HUDEP-2 (cell line): ENCODE measurements around the gene HLA-DQA1.
"Not testable (repeated sequence)": the region's sequence is repeated elsewhere in the genome, so short reads cannot be mapped to it uniquely, and the experiment has no call there.

Experiments
- DNase-seq, 76 experiments: peaks; one replicate each; lab custom pipeline; 2025; ENCODE audit not compliant: unreplicated experiment in 76 of 76; lab: John Stamatoyannopoulos, UW

The HLA-DQA1 gene

DNA sequence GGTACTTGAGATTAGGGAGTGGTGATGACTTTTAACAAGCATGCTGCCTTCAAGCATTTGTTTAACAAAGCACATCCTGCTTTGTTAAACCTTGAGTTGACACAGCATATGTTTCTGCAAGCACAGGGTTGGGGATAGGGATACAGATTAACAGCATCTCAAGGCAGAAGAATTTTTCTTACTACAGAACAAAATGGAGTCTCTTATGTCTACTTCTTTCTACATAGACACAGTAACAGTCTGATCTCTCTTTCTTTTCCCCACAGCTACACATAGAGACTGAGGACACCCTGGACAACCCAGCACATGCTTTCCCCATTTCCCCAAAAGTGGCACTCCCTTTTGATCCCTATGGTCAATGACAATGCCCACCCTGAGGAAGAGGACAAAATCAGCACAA lies 20.6 kb downstream of the HLA-DQA1 start:
- DNase-seq: not testable (repeated sequence)

GRCh38 chr6:32658268-32658897 lies 21.2 kb downstream of the HLA-DQA1 start:
- DNase-seq: no peak

DNA sequence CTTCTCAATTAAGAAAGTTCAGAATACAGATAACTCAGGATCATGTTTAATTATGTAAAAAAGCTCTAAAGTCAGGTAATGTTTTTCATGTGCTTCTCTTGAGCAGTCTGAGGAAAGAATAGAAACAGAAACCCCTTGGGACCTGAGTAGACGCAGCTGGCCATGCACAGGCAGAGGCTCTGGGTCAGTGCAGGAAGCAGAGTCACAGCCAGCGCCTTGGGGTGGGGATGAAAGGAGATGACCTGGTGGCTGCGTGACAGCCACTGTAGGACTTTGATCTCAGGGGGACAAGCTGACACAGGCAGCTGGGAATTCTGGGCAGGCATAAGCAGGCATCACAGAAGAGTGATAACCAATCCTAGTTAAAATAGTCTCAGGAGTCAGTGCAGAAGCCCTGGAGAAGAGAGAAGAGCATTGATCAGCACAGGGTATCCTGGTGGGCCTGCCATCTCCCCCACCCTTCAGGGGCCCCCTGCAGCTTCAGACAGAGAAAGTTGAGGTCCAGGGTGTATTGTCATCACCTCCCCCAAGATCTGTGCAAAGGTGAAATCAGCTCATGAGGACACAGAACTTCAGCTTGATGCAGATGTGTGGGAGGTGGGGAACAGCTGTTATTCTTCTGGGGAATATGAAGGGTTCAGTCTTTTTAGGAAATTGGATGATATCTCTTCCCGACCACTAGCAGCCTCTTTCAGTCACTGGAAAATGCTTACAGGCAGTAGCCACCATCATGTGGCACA lies 22.8 kb downstream of the HLA-DQA1 start:
- no peak for DNase-seq

GRCh38 chr6:32662099-32662498 lies 24.9 kb downstream of the HLA-DQA1 start:
- DNase-seq: no peak

DNA sequence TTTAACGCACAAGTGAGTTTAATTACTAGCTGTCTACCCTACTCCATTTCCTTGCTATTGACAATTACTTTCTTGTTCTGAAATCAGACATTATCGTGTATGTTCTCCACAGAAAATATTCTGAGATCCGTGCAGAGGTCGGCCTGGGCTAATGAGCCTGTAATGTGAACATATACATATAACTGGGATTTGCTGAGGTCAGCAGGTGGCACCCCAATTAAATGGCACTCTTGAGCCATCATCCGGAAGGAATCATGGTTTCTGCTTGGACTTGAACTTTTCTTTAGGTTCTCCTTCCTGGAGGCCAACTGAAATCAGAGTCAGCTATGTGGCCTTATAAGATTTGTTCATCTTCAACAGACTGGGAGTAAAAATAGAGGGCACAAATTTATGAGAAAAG lies 25.6 kb downstream of the HLA-DQA1 start:
- no peak for DNase-seq

DNA sequence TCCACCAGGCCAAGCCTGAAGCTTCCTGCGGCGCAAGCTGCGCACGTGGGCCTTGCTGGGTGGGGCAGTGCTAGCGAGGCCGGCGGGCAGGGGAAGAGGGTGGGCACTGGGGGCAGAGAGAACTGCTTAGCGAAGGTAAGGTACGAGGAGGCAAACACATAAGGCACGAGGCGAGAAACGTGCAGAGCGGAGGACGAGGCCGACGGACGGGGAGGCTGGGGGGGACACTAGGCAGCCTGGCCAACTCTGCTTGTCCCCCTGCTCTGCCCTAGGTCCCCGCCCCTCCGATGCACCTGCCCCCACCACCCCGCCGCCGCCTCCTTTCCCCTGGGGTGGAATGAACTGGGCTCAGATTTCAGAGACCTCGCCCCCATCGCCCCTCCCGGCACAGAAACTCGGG lies 27.1 kb downstream of the HLA-DQA1 start:
- no peak for DNase-seq

GRCh38 chr6:32664827-32665362 lies 27.7 kb downstream of the HLA-DQA1 start:
- no peak for DNase-seq

- DNase-seq: no peak
Observed at GRCh38 chr6:32665661-32666060, 28.5 kb downstream of the HLA-DQA1 start.

DNA sequence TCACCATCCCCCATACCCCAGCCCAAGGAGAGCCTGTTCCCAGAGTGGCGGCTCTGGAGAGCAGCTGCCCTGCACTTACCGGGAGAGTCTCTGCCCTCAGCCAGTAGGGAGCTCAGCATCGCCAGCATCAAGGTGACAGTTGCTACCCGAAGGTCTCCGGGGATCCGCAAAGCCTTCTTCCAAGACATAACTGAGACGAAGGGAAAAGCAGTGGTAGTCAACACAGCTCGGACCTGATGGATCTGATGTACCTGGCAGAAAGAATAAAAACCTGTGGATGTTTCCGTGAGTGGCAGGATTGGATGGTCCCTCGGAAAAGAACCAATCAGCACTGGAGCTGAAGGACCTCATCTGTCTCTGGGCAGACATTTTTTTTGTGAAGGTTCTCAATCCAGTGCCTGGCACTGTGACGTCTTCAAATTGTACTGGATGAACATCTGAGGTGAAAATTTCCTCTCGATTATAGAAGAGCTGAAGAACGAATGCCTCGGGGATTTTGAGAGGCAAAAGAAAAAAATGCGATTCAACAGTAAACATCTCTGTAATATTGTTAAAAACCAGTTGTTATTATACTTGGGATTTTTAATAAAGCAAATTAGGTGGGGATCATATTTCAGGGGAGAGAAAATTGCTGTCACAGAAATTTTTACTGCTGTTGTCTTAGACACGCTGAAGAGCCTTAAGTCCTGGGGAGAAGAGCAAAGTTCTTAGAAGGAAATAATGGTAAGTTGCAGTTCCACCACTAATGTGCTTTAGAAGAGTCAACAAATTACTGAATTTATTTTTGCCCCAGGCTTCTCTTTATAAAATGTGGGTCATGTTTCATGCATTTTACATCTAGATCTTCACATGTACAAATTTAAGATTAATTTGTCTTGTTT lies 29.5 kb downstream of the HLA-DQA1 start, which contains the start of gene HLA-DQB1:
Gene HLA-DQB1, minus strand, starts transcription at position 238 of the 881 bp plus-strand sequence. Its CDS starts 50 bp downstream, at position 188.
- peak in 16 of 76 experiments; percentile 1 to 49 (median 15) for DNase-seq

- peak in 14 of 76 experiments; percentile 5 to 42 (median 14) for DNase-seq
Observed at GRCh38 chr6:32668226-32668747, 31.1 kb downstream of the HLA-DQA1 start.

- no peak for DNase-seq
Observed at GRCh38 chr6:32669240-32669639, 32.0 kb downstream of the HLA-DQA1 start.

DNA sequence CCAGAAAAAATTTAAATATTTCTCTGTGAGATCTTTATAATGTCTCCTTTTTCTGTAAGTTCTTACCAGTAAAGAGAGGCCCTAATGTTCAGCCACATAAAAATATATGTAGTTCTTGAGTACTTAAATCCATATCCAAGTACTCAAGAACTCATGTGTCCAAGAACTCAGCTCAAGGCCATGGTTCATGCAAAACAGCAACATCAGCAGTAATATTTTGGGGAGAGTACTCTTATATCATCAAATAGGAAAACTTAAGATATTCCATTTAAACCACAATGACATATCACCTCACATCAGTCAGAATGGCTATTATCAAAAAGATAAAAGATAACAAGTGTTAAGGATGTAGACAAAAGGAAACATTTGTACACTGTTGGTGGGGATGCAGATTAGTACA lies 32.7 kb downstream of the HLA-DQA1 start:
- no peak for DNase-seq

- DNase-seq: not testable (repeated sequence)
Observed at GRCh38 chr6:32671908-32672307, 34.7 kb downstream of the HLA-DQA1 start.

DNA sequence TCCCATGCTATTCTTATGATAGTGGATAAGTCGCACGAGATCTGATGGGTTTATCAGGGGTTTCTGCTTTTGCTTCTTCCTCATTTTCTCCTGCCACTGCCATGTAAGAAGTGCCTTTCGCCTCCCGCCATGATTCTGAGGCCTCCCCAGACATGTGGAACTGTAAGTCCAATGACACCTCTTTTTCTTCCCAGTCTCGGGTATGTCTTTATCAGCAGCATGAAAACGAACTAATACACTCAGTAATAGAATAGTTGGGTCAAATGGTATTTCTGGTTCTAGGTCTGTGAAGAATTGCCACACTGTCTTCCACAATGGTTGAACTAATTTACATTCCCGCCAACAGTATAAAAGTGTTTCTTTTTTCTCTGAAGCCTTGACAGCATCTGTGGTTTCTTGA lies 36.9 kb downstream of the HLA-DQA1 start:
- not testable (repeated sequence) for DNase-seq

DNA sequence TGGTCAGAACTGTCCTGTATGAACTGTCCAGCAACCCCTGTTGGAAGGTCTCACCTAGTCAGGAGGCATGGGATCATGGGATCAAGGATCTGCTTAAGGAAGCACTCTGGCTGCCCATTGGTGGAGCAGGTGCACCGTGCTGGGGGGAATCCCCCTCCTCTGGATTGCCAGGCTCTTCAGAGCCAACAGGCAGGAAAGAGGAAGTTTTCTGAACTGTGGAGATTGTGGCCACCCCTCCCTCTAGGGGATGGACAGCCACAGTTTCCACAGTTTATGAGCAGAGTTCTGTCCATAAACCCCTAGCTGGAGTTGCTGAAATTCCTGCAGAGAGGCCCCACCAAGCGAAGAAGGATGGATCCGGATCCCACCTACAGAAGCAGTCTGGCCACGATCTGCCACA lies 42.3 kb downstream of the HLA-DQA1 start:
- no peak for DNase-seq

DNA sequence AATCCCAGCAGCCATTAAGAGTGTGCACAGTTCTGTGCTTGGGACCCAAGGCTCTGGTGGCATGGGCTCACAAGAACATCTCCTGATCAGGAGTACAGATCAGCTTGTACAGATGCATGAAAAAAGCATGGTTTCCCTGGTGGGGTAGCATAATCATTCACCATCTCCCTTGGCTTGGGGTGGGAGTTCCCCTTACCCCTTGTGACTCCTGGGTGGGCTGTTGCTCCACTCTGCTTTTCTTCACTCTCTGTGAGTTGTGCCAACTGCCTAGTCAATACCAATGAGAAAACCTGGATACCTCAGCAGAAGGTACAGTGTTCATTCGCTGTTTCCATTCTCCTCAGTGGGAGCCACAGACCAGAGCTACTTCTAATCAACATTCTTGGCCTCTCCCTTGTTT lies 42.8 kb downstream of the HLA-DQA1 start:
- no peak for DNase-seq

- DNase-seq: no peak
Observed at GRCh38 chr6:32684246-32684645, 47.0 kb downstream of the HLA-DQA1 start.

- no peak for DNase-seq
Observed at GRCh38 chr6:32685603-32686002, 48.4 kb downstream of the HLA-DQA1 start.

DNA sequence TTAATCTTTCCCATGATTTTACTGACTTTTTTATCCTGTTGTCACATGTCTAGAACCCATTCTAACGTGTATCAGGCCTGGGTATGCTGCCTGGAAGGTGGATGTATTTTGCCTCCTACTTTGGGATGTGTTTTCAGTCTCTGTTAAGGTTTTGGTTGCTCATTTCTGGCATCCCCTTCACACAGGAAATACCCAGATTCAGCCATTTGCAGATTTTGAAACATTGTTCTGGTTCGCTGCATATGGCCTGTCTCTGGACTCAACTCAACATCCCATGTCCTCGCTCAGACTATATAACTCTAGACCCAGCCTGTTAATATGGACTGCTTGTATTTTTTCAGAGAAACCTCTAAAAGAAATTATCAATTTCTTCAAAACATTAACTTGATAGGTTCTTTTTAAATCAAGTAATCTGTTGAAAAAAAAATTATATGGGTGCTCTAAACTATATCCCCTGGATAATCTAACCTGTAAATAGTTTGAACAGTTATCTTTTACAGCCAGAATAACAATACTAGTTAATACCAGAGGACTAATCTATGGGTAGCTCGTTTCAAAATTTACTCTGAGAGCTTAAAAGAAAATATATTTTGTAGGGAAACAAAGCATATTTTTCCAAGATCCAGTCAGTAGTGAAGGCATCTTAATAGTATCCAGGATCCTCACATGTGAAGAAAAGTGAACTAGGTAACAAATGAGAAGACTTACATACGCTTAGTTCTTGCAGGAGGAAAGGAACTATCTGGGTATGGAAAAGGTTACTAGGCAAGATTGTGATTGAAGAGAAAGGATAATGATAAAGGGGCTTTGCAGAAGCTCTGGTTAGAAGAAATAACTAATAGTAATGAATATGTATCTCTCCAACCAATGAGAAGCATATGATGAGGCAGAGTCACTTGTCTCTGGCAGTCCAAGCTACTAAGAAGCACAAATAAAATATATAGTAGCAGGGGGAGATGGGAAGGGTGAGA lies 52.6 kb downstream of the HLA-DQA1 start:
- no peak for DNase-seq
